H1 (cell line): ENCODE data around the gene ITGAE. TPM values are rescaled to one million over a fixed set of nuclear protein-coding genes. Genes with fewer than 3 reads are reported as not detected.

ENCODE experiments used
- polyA plus RNA-seq, 7 experiments: library from polyadenylated mRNA; depleted of rRNA in 3 of 7; stranded (reverse) in 5 of 7; unstranded in 2 of 7; fragments of >200 nt in 5 of 7; fragments of 200-250 nt in 2 of 7; gene quantifications; 1 replicate in 5 of 7; 2 replicates in 1 of 7; 4 replicates in 1 of 7; pipeline versions ENCODE4 v1.2.1 to v1.2.3, GENCODE V29; 2011 to 2013; ENCODE audit warnings: missing spikeins in 2 of 7, mixed read lengths in 2 of 7
- total RNA-seq: library from RNA; stranded (reverse); fragmentation: NEBNext Ultra II Directional; extraction: Animal tissue kit (Norgen Biotek cat#: 25700); gene quantifications from 2 replicates; pipeline ENCODE4 v1.2.1, GENCODE V29; 2021
- TF ChIP-seq, protein P1 (sequence below): fragments of 300-600 bp; sonication (generic); IDR thresholded peaks from 2 replicates; pipeline ENCODE4 v1.7.1; 2012; ENCODE audit warnings: low read length, moderate library complexity, mild to moderate bottlenecking, inconsistent platforms; ENCODE audit not compliant: insufficient replicate concordance

The ITGAE gene
- total and polyA plus RNA-seq, 2 of the 8 experiments (the other 6 are each of a cell fraction or from before 2014, with no cell fraction given), result 23.2 to 43.1 TPM

DNA sequence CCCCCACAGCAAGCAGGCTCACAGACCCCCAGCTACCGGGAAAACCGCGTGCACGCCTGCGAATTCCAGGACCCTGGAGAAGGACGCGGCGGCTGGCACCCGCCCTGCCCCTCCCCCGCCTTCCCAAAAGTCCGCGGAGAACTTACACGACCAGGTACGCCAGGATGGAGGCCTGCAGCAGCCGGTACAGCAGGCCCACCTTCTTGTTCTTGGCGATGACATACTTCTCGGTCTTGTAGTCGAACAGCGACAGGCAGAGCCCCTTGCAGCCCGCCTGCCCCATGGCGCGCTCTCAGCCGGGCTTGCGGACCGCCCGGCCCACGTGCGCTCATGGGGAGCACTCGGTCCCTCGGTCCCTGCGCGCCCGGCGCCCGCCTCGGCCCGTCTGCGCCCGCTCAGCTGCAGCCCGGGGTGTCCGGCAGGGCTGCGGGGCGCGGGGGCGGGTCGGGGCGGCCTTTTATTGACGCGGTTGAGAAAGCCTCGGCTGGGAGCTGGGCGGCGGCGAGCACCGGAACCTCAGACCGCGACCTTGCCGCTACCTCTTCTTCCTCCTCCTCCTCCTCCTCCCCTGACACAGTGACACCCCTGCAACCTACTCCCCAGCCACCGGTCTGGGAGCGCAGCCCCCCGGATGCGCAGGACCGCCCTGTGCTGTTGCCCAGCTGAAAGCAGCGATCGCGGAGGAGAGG lies 105.1 kb downstream of the ITGAE start, which contains the start of gene P2RX5 (continued):
- TF ChIP-seq, protein P1, sequence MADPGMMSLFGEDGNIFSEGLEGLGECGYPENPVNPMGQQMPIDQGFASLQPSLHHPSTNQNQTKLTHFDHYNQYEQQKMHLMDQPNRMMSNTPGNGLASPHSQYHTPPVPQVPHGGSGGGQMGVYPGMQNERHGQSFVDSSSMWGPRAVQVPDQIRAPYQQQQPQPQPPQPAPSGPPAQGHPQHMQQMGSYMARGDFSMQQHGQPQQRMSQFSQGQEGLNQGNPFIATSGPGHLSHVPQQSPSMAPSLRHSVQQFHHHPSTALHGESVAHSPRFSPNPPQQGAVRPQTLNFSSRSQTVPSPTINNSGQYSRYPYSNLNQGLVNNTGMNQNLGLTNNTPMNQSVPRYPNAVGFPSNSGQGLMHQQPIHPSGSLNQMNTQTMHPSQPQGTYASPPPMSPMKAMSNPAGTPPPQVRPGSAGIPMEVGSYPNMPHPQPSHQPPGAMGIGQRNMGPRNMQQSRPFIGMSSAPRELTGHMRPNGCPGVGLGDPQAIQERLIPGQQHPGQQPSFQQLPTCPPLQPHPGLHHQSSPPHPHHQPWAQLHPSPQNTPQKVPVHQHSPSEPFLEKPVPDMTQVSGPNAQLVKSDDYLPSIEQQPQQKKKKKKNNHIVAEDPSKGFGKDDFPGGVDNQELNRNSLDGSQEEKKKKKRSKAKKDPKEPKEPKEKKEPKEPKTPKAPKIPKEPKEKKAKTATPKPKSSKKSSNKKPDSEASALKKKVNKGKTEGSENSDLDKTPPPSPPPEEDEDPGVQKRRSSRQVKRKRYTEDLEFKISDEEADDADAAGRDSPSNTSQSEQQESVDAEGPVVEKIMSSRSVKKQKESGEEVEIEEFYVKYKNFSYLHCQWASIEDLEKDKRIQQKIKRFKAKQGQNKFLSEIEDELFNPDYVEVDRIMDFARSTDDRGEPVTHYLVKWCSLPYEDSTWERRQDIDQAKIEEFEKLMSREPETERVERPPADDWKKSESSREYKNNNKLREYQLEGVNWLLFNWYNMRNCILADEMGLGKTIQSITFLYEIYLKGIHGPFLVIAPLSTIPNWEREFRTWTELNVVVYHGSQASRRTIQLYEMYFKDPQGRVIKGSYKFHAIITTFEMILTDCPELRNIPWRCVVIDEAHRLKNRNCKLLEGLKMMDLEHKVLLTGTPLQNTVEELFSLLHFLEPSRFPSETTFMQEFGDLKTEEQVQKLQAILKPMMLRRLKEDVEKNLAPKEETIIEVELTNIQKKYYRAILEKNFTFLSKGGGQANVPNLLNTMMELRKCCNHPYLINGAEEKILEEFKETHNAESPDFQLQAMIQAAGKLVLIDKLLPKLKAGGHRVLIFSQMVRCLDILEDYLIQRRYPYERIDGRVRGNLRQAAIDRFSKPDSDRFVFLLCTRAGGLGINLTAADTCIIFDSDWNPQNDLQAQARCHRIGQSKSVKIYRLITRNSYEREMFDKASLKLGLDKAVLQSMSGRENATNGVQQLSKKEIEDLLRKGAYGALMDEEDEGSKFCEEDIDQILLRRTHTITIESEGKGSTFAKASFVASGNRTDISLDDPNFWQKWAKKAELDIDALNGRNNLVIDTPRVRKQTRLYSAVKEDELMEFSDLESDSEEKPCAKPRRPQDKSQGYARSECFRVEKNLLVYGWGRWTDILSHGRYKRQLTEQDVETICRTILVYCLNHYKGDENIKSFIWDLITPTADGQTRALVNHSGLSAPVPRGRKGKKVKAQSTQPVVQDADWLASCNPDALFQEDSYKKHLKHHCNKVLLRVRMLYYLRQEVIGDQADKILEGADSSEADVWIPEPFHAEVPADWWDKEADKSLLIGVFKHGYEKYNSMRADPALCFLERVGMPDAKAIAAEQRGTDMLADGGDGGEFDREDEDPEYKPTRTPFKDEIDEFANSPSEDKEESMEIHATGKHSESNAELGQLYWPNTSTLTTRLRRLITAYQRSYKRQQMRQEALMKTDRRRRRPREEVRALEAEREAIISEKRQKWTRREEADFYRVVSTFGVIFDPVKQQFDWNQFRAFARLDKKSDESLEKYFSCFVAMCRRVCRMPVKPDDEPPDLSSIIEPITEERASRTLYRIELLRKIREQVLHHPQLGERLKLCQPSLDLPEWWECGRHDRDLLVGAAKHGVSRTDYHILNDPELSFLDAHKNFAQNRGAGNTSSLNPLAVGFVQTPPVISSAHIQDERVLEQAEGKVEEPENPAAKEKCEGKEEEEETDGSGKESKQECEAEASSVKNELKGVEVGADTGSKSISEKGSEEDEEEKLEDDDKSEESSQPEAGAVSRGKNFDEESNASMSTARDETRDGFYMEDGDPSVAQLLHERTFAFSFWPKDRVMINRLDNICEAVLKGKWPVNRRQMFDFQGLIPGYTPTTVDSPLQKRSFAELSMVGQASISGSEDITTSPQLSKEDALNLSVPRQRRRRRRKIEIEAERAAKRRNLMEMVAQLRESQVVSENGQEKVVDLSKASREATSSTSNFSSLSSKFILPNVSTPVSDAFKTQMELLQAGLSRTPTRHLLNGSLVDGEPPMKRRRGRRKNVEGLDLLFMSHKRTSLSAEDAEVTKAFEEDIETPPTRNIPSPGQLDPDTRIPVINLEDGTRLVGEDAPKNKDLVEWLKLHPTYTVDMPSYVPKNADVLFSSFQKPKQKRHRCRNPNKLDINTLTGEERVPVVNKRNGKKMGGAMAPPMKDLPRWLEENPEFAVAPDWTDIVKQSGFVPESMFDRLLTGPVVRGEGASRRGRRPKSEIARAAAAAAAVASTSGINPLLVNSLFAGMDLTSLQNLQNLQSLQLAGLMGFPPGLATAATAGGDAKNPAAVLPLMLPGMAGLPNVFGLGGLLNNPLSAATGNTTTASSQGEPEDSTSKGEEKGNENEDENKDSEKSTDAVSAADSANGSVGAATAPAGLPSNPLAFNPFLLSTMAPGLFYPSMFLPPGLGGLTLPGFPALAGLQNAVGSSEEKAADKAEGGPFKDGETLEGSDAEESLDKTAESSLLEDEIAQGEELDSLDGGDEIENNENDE, result no peak
